H9 (cell line): ENCODE data around the gene FAM227B. TPM values are rescaled to one million over a fixed set of nuclear protein-coding genes. Genes with fewer than 3 reads are reported as not detected.

ENCODE experiments used
- DNase-seq: peaks from one replicate; pipeline ENCODE4 v3.0.0-alpha.2; 2017
- H2AFZ ChIP-seq: one replicate; pipeline ENCODE4 v1.6.1; 2013; ENCODE audit warnings: mild to moderate bottlenecking, low read length, control low read depth, moderate library complexity
- H2AK5ac ChIP-seq: 2 replicates; pipeline ENCODE4 v1.6.1; 2013; ENCODE audit warnings: low read length, control low read depth, mixed read lengths; ENCODE audit not compliant: insufficient read length
- H2BK120ac ChIP-seq: one replicate; pipeline ENCODE4 v1.6.1; 2013; ENCODE audit warnings: low read depth, mild to moderate bottlenecking, low read length, control low read depth, inconsistent platforms; ENCODE audit not compliant: poor library complexity, severe bottlenecking
- H2BK12ac ChIP-seq: 2 replicates; pipeline ENCODE4 v1.6.1; 2013; ENCODE audit warnings: low read length, control low read depth, mixed read lengths, low read depth; ENCODE audit not compliant: insufficient read length
- H2BK15ac ChIP-seq: 2 replicates; pipeline ENCODE4 v1.6.1; 2013; ENCODE audit warnings: low read depth, low read length, control low read depth
- H2BK20ac ChIP-seq: one replicate; pipeline ENCODE4 v1.6.1; 2013; ENCODE audit warnings: low read depth, mild to moderate bottlenecking, low read length, control low read depth, inconsistent platforms; ENCODE audit not compliant: poor library complexity, severe bottlenecking
- H2BK5ac ChIP-seq: 2 replicates; pipeline ENCODE4 v1.6.1; 2013; ENCODE audit warnings: low read length, control low read depth, mixed read lengths; ENCODE audit not compliant: insufficient read length
- H3K14ac ChIP-seq: 2 replicates; pipeline ENCODE4 v1.6.1; 2013; ENCODE audit warnings: low read length, control low read depth; ENCODE audit not compliant: insufficient read depth
- H3K18ac ChIP-seq: 2 replicates; pipeline ENCODE4 v1.6.1; 2013; ENCODE audit warnings: low read depth, mild to moderate bottlenecking, mixed read lengths, low read length, control low read depth; ENCODE audit not compliant: insufficient read length
- H3K23ac ChIP-seq: 2 replicates; pipeline ENCODE4 v1.6.1; 2013; ENCODE audit warnings: low read length, control low read depth, mixed read lengths, low read depth; ENCODE audit not compliant: insufficient read length
- H3K23me2 ChIP-seq: 2 replicates; pipeline ENCODE4 v1.6.1; 2013; ENCODE audit warnings: low read depth, mild to moderate bottlenecking, mixed read lengths, low read length, control low read depth; ENCODE audit not compliant: insufficient read length, poor library complexity, severe bottlenecking
- H3K27ac ChIP-seq: 2 replicates; pipeline ENCODE4 v1.5.1; 2013; ENCODE audit warnings: low read length, control low read depth, mixed read lengths, low read depth; ENCODE audit not compliant: insufficient read length
- H3K27me3 ChIP-seq: 2 replicates; pipeline ENCODE4 v1.6.1; 2013; ENCODE audit warnings: low read length, control low read depth, inconsistent platforms; ENCODE audit not compliant: insufficient read depth
- H3K4ac ChIP-seq: 2 replicates; pipeline ENCODE4 v1.6.1; 2013; ENCODE audit warnings: low read depth, mild to moderate bottlenecking, control low read depth, inconsistent platforms, low read length, moderate library complexity
- H3K4me1 ChIP-seq: 2 replicates; pipeline ENCODE4 v1.6.1; 2013; ENCODE audit warnings: low read length, control low read depth, inconsistent platforms; ENCODE audit not compliant: insufficient read depth
- H3K4me2 ChIP-seq: 2 replicates; pipeline ENCODE4 v1.6.1; 2013; ENCODE audit warnings: low read length, control low read depth, mixed read lengths; ENCODE audit not compliant: insufficient read length, insufficient read depth
- H3K56ac ChIP-seq: 2 replicates; pipeline ENCODE4 v1.6.1; 2013; ENCODE audit warnings: low read depth, mild to moderate bottlenecking, mixed read lengths, low read length, control low read depth; ENCODE audit not compliant: insufficient read length
- H3K79me1 ChIP-seq: 2 replicates; pipeline ENCODE4 v1.6.1; 2013; ENCODE audit warnings: low read depth, mild to moderate bottlenecking, moderate library complexity, low read length, control low read depth, inconsistent platforms; ENCODE audit not compliant: insufficient read depth, poor library complexity, severe bottlenecking
- H3K79me2 ChIP-seq: 2 replicates; pipeline ENCODE4 v1.6.1; 2013; ENCODE audit warnings: low read length, control low read depth, inconsistent platforms; ENCODE audit not compliant: insufficient read depth
- H3K9ac ChIP-seq: 2 replicates; pipeline ENCODE4 v1.6.1; 2013; ENCODE audit warnings: low read length, control low read depth, mixed read lengths; ENCODE audit not compliant: insufficient read length; ENCODE audit errors: extremely low read depth
- H3K9me3 ChIP-seq: one replicate; pipeline ENCODE4 v1.6.1; 2013; ENCODE audit warnings: low read depth, low read length, inconsistent platforms; ENCODE audit not compliant: control insufficient read depth
- H3T11ph ChIP-seq: one replicate; pipeline ENCODE4 v1.6.1; 2013; ENCODE audit warnings: mild to moderate bottlenecking, low read length, control low read depth, inconsistent platforms
- H4K20me1 ChIP-seq: one replicate; pipeline ENCODE4 v1.6.1; 2013; ENCODE audit not compliant: control insufficient read depth, insufficient read length, insufficient read depth
- H4K5ac ChIP-seq: 2 replicates; pipeline ENCODE4 v1.6.1; 2013; ENCODE audit warnings: low read depth, mild to moderate bottlenecking, mixed read lengths, low read length, control low read depth; ENCODE audit not compliant: insufficient read length
- H4K8ac ChIP-seq: replicated peaks from 2 replicates; pipeline ENCODE4 v1.6.1; 2013; ENCODE audit warnings: low read length, control low read depth, mixed read lengths, low read depth; ENCODE audit not compliant: insufficient read length
- H4K91ac ChIP-seq: 2 replicates; pipeline ENCODE4 v1.6.1; 2013; ENCODE audit warnings: low read depth, mild to moderate bottlenecking, moderate library complexity, mixed read lengths, low read length, control low read depth; ENCODE audit not compliant: insufficient read length
- H3K27ac Mint-ChIP-seq, 3 experiments: 2 replicates in 2 of 3; 3 replicates in 1 of 3; pipeline ENCODE4 v1.8.0; 2020 to 2021; ENCODE audit warnings: mixed read lengths in 3 of 3, mild to moderate bottlenecking in 1 of 3, moderate library complexity in 1 of 3
- H3K27me3 Mint-ChIP-seq: 2 replicates; pipeline ENCODE4 v1.8.0; 2021; ENCODE audit warnings: low read depth, mild to moderate bottlenecking, moderate library complexity, mixed read lengths
- H3K36me3 Mint-ChIP-seq, 3 experiments: 2 replicates in 2 of 3; 3 replicates in 1 of 3; pipeline ENCODE4 v1.8.0; 2020 to 2021; ENCODE audit warnings: low read depth in 3 of 3, mixed read lengths in 3 of 3; ENCODE audit not compliant: insufficient read depth in 1 of 3
- H3K4me1 Mint-ChIP-seq, 2 experiments: 2 replicates each; pipeline ENCODE4 v1.8.0; 2020; ENCODE audit warnings: mixed read lengths in 2 of 2
- H3K4me3 Mint-ChIP-seq, 2 experiments: 2 replicates in 1 of 2; 3 replicates in 1 of 2; pipeline ENCODE4 v1.8.0; 2020 to 2021; ENCODE audit warnings: mild to moderate bottlenecking in 2 of 2, mixed read lengths in 2 of 2, moderate library complexity in 1 of 2
- H3K9me3 Mint-ChIP-seq, 2 experiments: 2 replicates in 1 of 2; 3 replicates in 1 of 2; pipeline ENCODE4 v1.8.0; 2020; ENCODE audit warnings: mild to moderate bottlenecking in 2 of 2, mixed read lengths in 2 of 2, moderate library complexity in 1 of 2
- CTCF ChIP-seq: fragments of 200-600 bp; sonication (generic); conservative IDR thresholded peaks from 3 replicates; pipeline ENCODE4 v1.8.0; 2021; ENCODE audit warnings: antibody characterized with exemption, mild to moderate bottlenecking
- WGBS: extraction: QIAGEN DNeasy Blood & Tissue Kit; methylation state at CpG from one replicate; pipeline ENCODE4 v1.1.7; 2013; ENCODE audit warnings: missing lambda C conversion rate, low lambda C conversion rate, mixed read lengths; ENCODE audit not compliant: insufficient read length; ENCODE audit errors: extremely low coverage; 5-methylcytosine and 5-hydroxymethylcytosine counted together
- total RNA-seq: library from RNA; stranded (reverse); gene quantifications from 2 replicates; pipeline ENCODE4 v1.2.1, GENCODE V29; 2021

Gene FAM227B
- total RNA-seq, 1 experiment from 2014 or later, result 5.5 TPM

GRCh38 chr15:49570174-49570573 lies 50.4 kb downstream of the FAM227B start:
- Histone ChIP-seq H2BK120ac (no peak overlapping the region), H3K56ac (no peak overlapping the region), H4K91ac (no peak overlapping the region), H2BK12ac (no peak overlapping the region), H3K18ac (no peak overlapping the region), H2BK5ac (no peak overlapping the region), H3K79me2 (no peaks in the 10 kb centered on the region), H3T11ph (no peak overlapping the region), H3K27ac (no peak overlapping the region), H3K4me2 (no peak overlapping the region), H2BK15ac (no peak overlapping the region), H4K8ac (no peak overlapping the region), H4K5ac (no peak overlapping the region), H2AFZ (no peak overlapping the region), H3K23me2 (no peaks in the 10 kb centered on the region), H3K79me1 (no peaks in the 10 kb centered on the region), H4K20me1 (no peaks in the 10 kb centered on the region), H3K4me1 (no peaks in the 10 kb centered on the region), H3K27me3 (no peaks in the 10 kb centered on the region), H3K4ac (no peak overlapping the region), H3K23ac (no peak overlapping the region), H2BK20ac (no peak overlapping the region), H3K9ac (no peak overlapping the region), H3K14ac (no peak overlapping the region), H2AK5ac (no peak overlapping the region), H3K9me3 (no peaks in the 10 kb centered on the region)
- H3K36me3 Mint-ChIP-seq, result peaks cover 0 to 4% (median 0%) of the 10 kb centered on the region in 3 experiments; a peak in 3 of 7 replicates
- TF ChIP-seq CTCF, result no peak
- no peak for DNase-seq
- no peak overlapping the region for H3K4me3 Mint-ChIP-seq
- no peaks in the 10 kb centered on the region for H3K9me3 Mint-ChIP-seq
- H3K27me3 Mint-ChIP-seq, result no peaks in the 10 kb centered on the region
- no peak overlapping the region for H3K27ac Mint-ChIP-seq
- no CpG with 5 or more reads among the region's 1 CpG for WGBS
- no peaks in the 10 kb centered on the region; a peak in 1 of 4 replicates for H3K4me1 Mint-ChIP-seq
